ENCODE results near the gene OFD1.

GRCh38 chrX:13764281-13764680 lies 29.7 kb downstream of the OFD1 start:
- TF ChIP-seq POLR2A (IDR thresholded peaks at IDR 0.05) (no peak), CTCF (IDR thresholded peaks at IDR 0.05) (no peak)
